HG03469 (cell line): Measurements from ENCODE around the gene HOXA5.

Experiments used
- ATAC-seq: cut with Tn5 transposase; IDR thresholded peaks from one replicate; pipeline ENCODE4 v1.9.1; 2021; ENCODE audit warnings: mild to moderate bottlenecking, moderate library complexity, moderate number of reproducible peaks; ENCODE audit not compliant: unreplicated experiment

The HOXA5 gene

DNA sequence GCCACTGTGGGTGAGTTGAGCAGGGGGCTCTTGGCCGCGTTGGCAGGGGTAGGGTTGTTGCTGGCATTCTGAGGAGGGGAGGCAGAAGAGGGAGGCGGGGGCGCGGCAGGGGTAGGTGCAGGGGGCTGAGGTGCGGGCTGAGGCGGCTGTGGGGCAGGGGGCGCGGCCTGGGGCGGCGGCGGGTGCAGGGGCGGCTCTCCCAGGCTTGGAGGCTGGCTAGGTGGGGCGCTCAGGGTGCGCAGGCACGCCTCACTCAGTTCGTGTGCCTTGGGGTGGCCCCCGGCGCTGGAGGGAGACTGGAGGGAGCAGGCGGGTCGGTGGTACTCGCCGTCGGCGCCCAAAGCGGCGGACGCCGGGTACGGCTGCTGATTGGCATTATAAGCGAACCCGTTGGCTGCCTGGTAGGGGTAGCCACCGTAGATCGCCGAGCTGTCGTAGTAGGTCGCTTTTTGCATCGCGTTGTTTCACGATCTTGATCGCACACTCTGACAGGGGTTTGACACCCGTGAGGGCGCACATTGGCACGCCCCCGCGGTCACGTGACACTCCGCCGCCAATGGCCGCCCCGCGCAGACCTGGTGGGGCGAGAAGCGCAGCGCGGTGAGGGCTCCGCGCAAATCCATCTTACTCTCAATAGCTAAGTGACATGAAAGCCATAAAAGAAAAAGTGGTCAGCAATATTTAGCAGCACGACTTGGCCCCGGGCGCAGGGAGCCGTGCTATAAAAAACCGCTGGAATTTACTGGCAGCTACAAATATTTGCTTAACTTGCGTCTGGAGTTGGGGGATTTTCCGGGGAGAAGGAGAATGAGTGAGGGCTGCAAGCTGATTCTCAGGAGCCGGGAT lies 33.1 kb downstream of the HOXA5 start:
- no peak for ATAC-seq

GRCh38 chr7:27109466-27110185 lies 33.9 kb downstream of the HOXA5 start:
- ATAC-seq: no peak

DNA sequence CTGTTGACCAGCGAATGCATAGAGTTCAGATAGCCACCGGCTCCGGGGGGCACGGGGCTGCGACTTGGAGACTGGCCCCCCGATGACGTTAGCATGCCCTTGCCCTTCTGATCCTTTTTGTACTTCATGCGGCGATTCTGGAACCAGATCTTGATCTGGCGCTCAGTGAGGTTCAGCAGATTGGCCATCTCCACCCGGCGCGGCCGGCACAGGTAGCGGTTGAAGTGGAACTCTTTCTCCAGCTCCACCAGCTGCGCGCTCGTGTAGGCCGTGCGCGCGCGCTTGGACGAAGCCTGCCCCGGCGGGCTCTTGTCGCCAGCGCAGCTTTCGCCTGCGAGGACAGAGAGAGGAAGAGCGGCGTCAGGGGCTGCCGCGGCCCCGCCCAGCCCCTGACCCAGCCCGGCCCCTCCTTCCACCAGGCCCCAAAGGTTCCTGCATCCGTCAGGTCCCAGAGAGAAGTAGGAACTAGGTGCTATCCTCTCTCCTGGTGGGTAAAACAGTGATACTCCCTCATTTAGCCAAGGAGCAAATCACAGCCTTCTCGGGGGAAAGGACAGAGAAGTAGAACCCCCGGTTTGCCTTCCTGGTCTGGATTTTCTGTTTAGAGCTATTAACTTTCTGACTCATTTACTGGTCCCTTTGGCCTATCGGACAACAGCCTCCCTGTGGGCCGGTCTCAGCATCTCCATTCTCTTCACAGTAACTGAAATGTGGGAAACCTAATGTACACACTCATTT lies 34.9 kb downstream of the HOXA5 start:
- ATAC-seq: no peak

GRCh38 chr7:27107391-27108381 lies 35.8 kb downstream of the HOXA5 start:
- no peak for ATAC-seq

DNA sequence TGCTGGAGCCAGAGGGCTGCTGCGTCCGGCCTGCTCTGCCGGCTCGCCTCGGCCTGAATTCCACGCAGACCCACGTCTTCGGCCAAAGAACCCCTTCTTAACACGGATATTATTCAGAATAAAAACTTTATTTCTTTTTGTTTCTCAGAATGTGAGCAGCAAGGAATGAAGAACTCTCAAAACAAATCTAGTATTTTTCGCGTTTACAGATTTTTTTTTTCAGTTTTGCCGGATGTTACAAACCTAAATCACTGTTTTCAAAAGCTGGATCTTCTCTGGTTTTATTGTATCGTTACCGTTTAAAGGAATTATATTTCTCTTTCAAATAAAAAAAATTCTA lies 36.6 kb downstream of the HOXA5 start:
- no peak for ATAC-seq

GRCh38 chr7:27106181-27106900 lies 37.1 kb downstream of the HOXA5 start:
- ATAC-seq: no peak

GRCh38 chr7:27105301-27106031 lies 38.0 kb downstream of the HOXA5 start:
- no peak for ATAC-seq

GRCh38 chr7:27104341-27105058 lies 39.0 kb downstream of the HOXA5 start:
- ATAC-seq: no peak

- ATAC-seq: no peak
These were observed 39.8 kb downstream of the HOXA5 start for GRCh38 chr7:27103489-27104226.

- ATAC-seq: no peak
These were observed 40.7 kb downstream of the HOXA5 start, which contains the start of gene HOXA2 for GRCh38 chr7:27102581-27103442. Gene HOXA2, minus strand, starts transcription at chr7:27102683. Its CDS starts 183 bp downstream, at chr7:27102500.

DNA sequence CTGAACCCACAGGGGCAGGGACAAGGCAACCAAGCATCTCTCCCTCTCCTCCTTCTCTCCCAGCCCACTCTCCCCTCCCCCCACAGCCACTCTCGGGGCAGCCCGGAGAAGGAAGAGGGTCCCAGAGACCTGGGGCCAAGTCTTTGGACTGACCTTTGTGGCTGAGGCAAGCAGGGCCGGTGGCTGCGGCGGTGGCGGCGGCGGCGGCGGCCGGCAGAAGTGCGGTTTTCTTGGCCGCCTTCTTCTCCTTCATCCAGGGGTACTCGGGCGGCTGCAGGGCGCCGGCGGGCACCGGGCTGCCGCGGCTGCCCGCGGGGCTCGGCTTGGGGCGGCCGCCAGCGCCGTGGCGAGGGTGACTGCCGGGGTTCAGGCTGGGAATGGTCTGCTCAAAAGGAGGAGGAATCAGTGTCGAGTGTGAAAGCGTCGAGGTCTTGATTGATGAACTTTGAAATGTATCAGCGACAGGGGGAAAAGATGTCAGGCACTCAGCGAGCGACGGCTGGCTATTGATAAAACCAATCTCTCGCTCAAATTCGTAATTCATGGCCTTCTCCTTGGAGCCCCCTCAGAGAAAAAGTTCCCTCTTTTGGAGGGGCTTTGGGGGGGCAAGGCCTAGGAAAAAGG lies 41.4 kb downstream of the HOXA5 start:
- ATAC-seq: no peak

GRCh38 chr7:27101171-27101956 lies 42.1 kb downstream of the HOXA5 start:
- no peak for ATAC-seq

DNA sequence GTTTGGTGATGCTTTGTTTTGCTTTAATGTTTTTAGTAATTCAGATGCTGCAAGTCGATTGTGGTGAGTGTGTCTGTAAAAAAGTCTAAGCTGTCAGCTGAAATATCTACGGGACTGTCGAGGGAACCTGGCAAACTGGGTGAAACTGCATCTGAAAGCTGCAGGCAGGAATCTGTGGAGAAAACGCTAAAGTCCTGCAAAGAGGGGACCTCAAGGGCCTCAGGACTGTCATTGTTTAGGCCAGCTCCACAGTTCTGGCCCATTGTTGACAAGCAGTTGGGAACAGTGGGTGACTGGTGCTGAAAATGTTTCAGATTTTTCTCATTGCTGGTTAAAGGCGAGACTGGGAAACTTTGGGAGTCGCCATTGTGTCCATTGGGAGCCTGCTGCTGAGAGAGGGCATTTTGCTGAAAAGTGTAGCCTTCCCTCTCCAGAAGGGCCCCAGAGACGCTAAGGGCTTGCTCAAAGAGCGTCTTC lies 42.7 kb downstream of the HOXA5 start:
- no peak for ATAC-seq

GRCh38 chr7:27099453-27100370 lies 43.8 kb downstream of the HOXA5 start:
- no peak for ATAC-seq
